K562 (cell line): Measurements from ENCODE around the gene GP1BB. TPM values are rescaled to one million over a fixed set of nuclear protein-coding genes. Genes with fewer than 3 reads are reported as not detected.

Experiments
- ARID2 ChIP-seq: fragments of 450-650 bp; IDR thresholded peaks from 2 replicates; pipeline ENCODE4 v1.6.1; 2017; ENCODE audit warnings: antibody characterized with exemption, mild to moderate bottlenecking
- ARID3B ChIP-seq: fragments of 250-450 bp; sonication (Bioruptor Pico); IDR thresholded peaks from 2 replicates; pipeline ENCODE4 v1.4.0; 2020; ENCODE audit warnings: borderline replicate concordance
- CHD1 ChIP-seq: fragments of 200-600 bp; sonication (generic); IDR thresholded peaks from one replicate; pipeline ENCODE4 v1.6.1; 2012; ENCODE audit warnings: mild to moderate bottlenecking, moderate library complexity, low read length, inconsistent platforms
- E2F6 ChIP-seq, 2 experiments: IDR thresholded peaks; 2 replicates each; pipeline ENCODE4 v1.6.1; 2011; ENCODE audit warnings: borderline replicate concordance in 1 of 2, control low read depth in 1 of 2, low read depth in 1 of 2, low read length in 1 of 2, mild to moderate bottlenecking in 1 of 2, mixed read lengths in 1 of 2, moderate library complexity in 1 of 2; ENCODE audit not compliant: insufficient read depth in 1 of 2, insufficient read length in 1 of 2, poor library complexity in 1 of 2, severe bottlenecking in 1 of 2; ENCODE audit errors: extremely low read depth in 1 of 2
- FOXM1 ChIP-seq, 2 experiments: fragments of 450-650 bp in 1 of 2; sonication (generic) in 1 of 2; formaldehyde crosslinking in 1 of 2; IDR thresholded peaks; 2 replicates each; pipeline versions ENCODE4 v1.6.1 to v1.9.0; 2017 to 2022; ENCODE audit warnings: low read depth in 2 of 2, mild to moderate bottlenecking in 2 of 2, missing genetic modification reagents in 1 of 2, moderate library complexity in 1 of 2
- GTF2E2 ChIP-seq: fragments of 200-800 bp; sonication (Bioruptor generic); IDR thresholded peaks from 2 replicates; pipeline ENCODE4 v1.6.1; 2016; ENCODE audit warnings: missing genetic modification characterization, missing compliant biosample characterization
- HDAC8 ChIP-seq: fragments of 450-650 bp; IDR thresholded peaks from 2 replicates; pipeline ENCODE4 v1.6.1; 2016; ENCODE audit warnings: mild to moderate bottlenecking, missing genetic modification characterization, moderate library complexity, missing compliant biosample characterization
- ILF3 ChIP-seq: fragments of 450-650 bp; IDR thresholded peaks from 2 replicates; pipeline ENCODE4 v1.6.1; 2018; ENCODE audit warnings: antibody characterized with exemption, mild to moderate bottlenecking, moderate library complexity, borderline replicate concordance
- KAT8 ChIP-seq: fragments of 450-650 bp; IDR thresholded peaks from 2 replicates; pipeline ENCODE4 v1.6.1; 2016; ENCODE audit warnings: low read depth, mild to moderate bottlenecking
- KDM1A ChIP-seq, 2 experiments: fragments of 450-650 bp; IDR thresholded peaks; 2 replicates each; pipeline ENCODE4 v1.6.1; 2016; ENCODE audit warnings: mild to moderate bottlenecking in 2 of 2
- L3MBTL2 ChIP-seq: fragments of 450-650 bp; IDR thresholded peaks from 2 replicates; pipeline ENCODE4 v1.6.1; 2016; ENCODE audit warnings: mild to moderate bottlenecking, moderate library complexity
- NR4A1 ChIP-seq, 2 experiments: fragments of 250-450 bp in 1 of 2; fragments of 450-650 bp in 1 of 2; sonication (Bioruptor Pico) in 1 of 2; IDR thresholded peaks; 2 replicates each; pipeline versions ENCODE4 v1.4.0 to v1.6.1; 2016 to 2020; ENCODE audit warnings: mild to moderate bottlenecking in 2 of 2, missing compliant biosample characterization in 1 of 2, missing genetic modification characterization in 1 of 2, moderate library complexity in 1 of 2
- RBM22 ChIP-seq: fragments of 200-400 bp; formaldehyde crosslinking; IDR thresholded peaks from 2 replicates; pipeline ENCODE4 v1.6.1; 2018; ENCODE audit warnings: low read length, low read depth; ENCODE audit not compliant: poor library complexity, severe bottlenecking
- RFX5 ChIP-seq: IDR thresholded peaks from 2 replicates; pipeline ENCODE4 v1.6.1; 2011; ENCODE audit warnings: low read depth, mild to moderate bottlenecking, improper control_type of control experiment, low read length
- SAP30 ChIP-seq: fragments of 200-600 bp; sonication (generic); IDR thresholded peaks from 2 replicates; pipeline ENCODE4 v1.6.1; 2012; ENCODE audit warnings: borderline replicate concordance, low read depth, mild to moderate bottlenecking, moderate library complexity, low read length, control low read depth, inconsistent platforms; ENCODE audit not compliant: insufficient read depth, poor library complexity, severe bottlenecking
- SIN3A ChIP-seq, 2 experiments: fragments of 150-350 bp in 1 of 2; IDR thresholded peaks; 2 replicates each; pipeline ENCODE4 v1.6.1; 2011 to 2016; ENCODE audit warnings: borderline replicate concordance in 2 of 2, low read depth in 2 of 2, low read length in 2 of 2, mild to moderate bottlenecking in 2 of 2, moderate library complexity in 2 of 2; ENCODE audit not compliant: control insufficient read depth in 1 of 2
- UBTF ChIP-seq, 2 experiments: IDR thresholded peaks; 2 replicates each; pipeline ENCODE4 v1.6.1; 2012; ENCODE audit warnings: improper control_type of control experiment in 2 of 2, low read depth in 2 of 2, low read length in 2 of 2, borderline replicate concordance in 1 of 2
- ZBTB7A ChIP-seq: IDR thresholded peaks from 2 replicates; pipeline ENCODE4 v1.6.1; 2011; ENCODE audit warnings: low read depth, mild to moderate bottlenecking, low read length, moderate library complexity, borderline replicate concordance; ENCODE audit not compliant: control insufficient read depth
- ZNF232 ChIP-seq: sonication (generic); formaldehyde crosslinking; IDR thresholded peaks from 2 replicates; pipeline ENCODE4 v1.8.0; 2022; ENCODE audit warnings: mild to moderate bottlenecking, missing genetic modification reagents
- ZNF263 ChIP-seq: sonication (generic); formaldehyde crosslinking; IDR thresholded peaks from 2 replicates; pipeline ENCODE4 v1.8.0; 2022; ENCODE audit warnings: mild to moderate bottlenecking, missing genetic modification reagents, borderline replicate concordance
- ZNF57 ChIP-seq: fragments of 450-650 bp; formaldehyde crosslinking; IDR thresholded peaks from 2 replicates; pipeline ENCODE4 v1.4.0; 2020; ENCODE audit warnings: mild to moderate bottlenecking, moderate library complexity
- polyA plus RNA-seq, 8 experiments: library from polyadenylated mRNA; depleted of rRNA in 4 of 8; stranded (reverse) in 5 of 8; unstranded in 3 of 8; fragments of >200 nt; fragmentation: Nextera tagmentation in 2 of 8; fragmentation: Illumina TruSeq in 1 of 8; extraction: Ambion mirVana in 2 of 8; extraction: Trizol in 1 of 8; gene quantifications; 2 replicates each; pipeline versions ENCODE4 v1.2.1 to v1.2.3, GENCODE V29; 2011 to 2014; ENCODE audit warnings: inconsistent platforms in 1 of 8, missing spikeins in 1 of 8
- total RNA-seq, 7 experiments: library from RNA; depleted of rRNA in 6 of 7; stranded (reverse); fragments of >200 nt in 6 of 7; fragmentation: Illumina TruSeq in 2 of 7; extraction: Trizol in 2 of 7; gene quantifications; 2 replicates each; pipeline versions ENCODE4 v1.2.1 to v1.2.3, GENCODE V29; 2011 to 2021; ENCODE audit warnings: low replicate concordance in 1 of 7

Gene GP1BB
- total and polyA plus RNA-seq, 9 of the 15 experiments (the other 6 are each of a cell fraction or from before 2014, with no cell fraction given), result 0.69 to 162 (median 2.8) TPM

GRCh38 chr22:19760951-19761724 lies 37.8 kb downstream of the GP1BB start (continued):
- peak; percentile 40 for TF ChIP-seq SAP30
- no peak for TF ChIP-seq RFX5
- TF ChIP-seq ARID3B (CRISPR knock-in tag), result no peak
- no peak for TF ChIP-seq NR4A1 (CRISPR knock-in tag; IDR thresholded peaks at IDR 0.05)
- TF ChIP-seq NR4A1 (tag; IDR thresholded peaks at IDR 0.05), result no peak
- TF ChIP-seq ZNF263 (CRISPR knock-in tag), result no peak
- TF ChIP-seq ARID2, result no peak
- peak; percentile 44 to 45; a peak in 1 of 4 replicates for TF ChIP-seq SIN3A (IDR thresholded peaks at IDR 0.05; ENCODE audit: borderline replicate concordance in 2 of 2, control insufficient read depth in 1 of 2, low read depth in 2 of 2, low read length in 2 of 2)
- no peak for TF ChIP-seq RBM22
- TF ChIP-seq ILF3, result no peak
- TF ChIP-seq KDM1A (IDR thresholded peaks at IDR 0.05), result no peak
- TF ChIP-seq ZNF232 (CRISPR knock-in tag), result no peak
- peak; percentile 9 to 89; a peak in 3 of 4 replicates for TF ChIP-seq UBTF (IDR thresholded peaks at IDR 0.05; ENCODE audit: borderline replicate concordance in 1 of 2, low read depth in 2 of 2, low read length in 2 of 2)
- TF ChIP-seq CHD1, result peak; percentile 96
- peak; percentile 77 for TF ChIP-seq ZBTB7A
- TF ChIP-seq L3MBTL2, result peak; percentile 74
- TF ChIP-seq ZNF57 (CRISPR knock-in tag), result no peak
- no peak for TF ChIP-seq HDAC8
- no peak for TF ChIP-seq FOXM1 (IDR thresholded peaks at IDR 0.05; ENCODE audit: low read depth)
- TF ChIP-seq FOXM1 (CRISPR knock-in tag; IDR thresholded peaks at IDR 0.05; ENCODE audit: low read depth), result no peak
- TF ChIP-seq E2F6 (IDR thresholded peaks at IDR 0.05; ENCODE audit: borderline replicate concordance in 1 of 2, extremely low read depth in 1 of 2, insufficient read depth in 1 of 2, insufficient read length in 1 of 2, low read depth in 1 of 2, low read length in 1 of 2, poor library complexity in 1 of 2, severe bottlenecking in 1 of 2), result peak in 1 of 2 experiments; percentile 52
- TF ChIP-seq GTF2E2, result no peak
- no peak for TF ChIP-seq KAT8
